Memory B cell (primary cell): Measurements from ENCODE around the gene LMBR1L.
"Not testable (repeated sequence)": the region's sequence is repeated elsewhere in the genome, so short reads cannot be mapped to it uniquely, and the experiment has no call there.

ENCODE experiments used
- ATAC-seq: fragments of 150-1000 bp; cut with Tn5 transposase; 2 replicates; pipeline ENCODE4 v1.10.0; 2021; ENCODE audit warnings: low read depth, mild to moderate bottlenecking, moderate library complexity
- DNase-seq, 2 donors: peaks; one replicate each; pipeline ENCODE4 v3.0.0; 2022; ENCODE audit warnings: low spot score in 2 of 2
- H3K27ac Mint-ChIP-seq: one replicate; pipeline ENCODE4 v1.8.0; 2022; ENCODE audit warnings: mild to moderate bottlenecking, moderate library complexity, mixed read lengths
- H3K27me3 Mint-ChIP-seq: one replicate; pipeline ENCODE4 v1.8.0; 2022; ENCODE audit warnings: mixed read lengths
- H3K36me3 Mint-ChIP-seq: one replicate; pipeline ENCODE4 v1.8.0; 2022; ENCODE audit warnings: mild to moderate bottlenecking, mixed read lengths
- H3K4me1 Mint-ChIP-seq: one replicate; pipeline ENCODE4 v1.8.0; 2022; ENCODE audit warnings: mixed read lengths
- H3K4me3 Mint-ChIP-seq: one replicate; pipeline ENCODE4 v1.8.0; 2022; ENCODE audit warnings: mild to moderate bottlenecking, moderate library complexity, mixed read lengths
- H3K9me3 Mint-ChIP-seq: one replicate; pipeline ENCODE4 v1.8.0; 2022; ENCODE audit warnings: mixed read lengths

The LMBR1L gene, protein sequence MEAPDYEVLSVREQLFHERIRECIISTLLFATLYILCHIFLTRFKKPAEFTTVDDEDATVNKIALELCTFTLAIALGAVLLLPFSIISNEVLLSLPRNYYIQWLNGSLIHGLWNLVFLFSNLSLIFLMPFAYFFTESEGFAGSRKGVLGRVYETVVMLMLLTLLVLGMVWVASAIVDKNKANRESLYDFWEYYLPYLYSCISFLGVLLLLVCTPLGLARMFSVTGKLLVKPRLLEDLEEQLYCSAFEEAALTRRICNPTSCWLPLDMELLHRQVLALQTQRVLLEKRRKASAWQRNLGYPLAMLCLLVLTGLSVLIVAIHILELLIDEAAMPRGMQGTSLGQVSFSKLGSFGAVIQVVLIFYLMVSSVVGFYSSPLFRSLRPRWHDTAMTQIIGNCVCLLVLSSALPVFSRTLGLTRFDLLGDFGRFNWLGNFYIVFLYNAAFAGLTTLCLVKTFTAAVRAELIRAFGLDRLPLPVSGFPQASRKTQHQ

DNA sequence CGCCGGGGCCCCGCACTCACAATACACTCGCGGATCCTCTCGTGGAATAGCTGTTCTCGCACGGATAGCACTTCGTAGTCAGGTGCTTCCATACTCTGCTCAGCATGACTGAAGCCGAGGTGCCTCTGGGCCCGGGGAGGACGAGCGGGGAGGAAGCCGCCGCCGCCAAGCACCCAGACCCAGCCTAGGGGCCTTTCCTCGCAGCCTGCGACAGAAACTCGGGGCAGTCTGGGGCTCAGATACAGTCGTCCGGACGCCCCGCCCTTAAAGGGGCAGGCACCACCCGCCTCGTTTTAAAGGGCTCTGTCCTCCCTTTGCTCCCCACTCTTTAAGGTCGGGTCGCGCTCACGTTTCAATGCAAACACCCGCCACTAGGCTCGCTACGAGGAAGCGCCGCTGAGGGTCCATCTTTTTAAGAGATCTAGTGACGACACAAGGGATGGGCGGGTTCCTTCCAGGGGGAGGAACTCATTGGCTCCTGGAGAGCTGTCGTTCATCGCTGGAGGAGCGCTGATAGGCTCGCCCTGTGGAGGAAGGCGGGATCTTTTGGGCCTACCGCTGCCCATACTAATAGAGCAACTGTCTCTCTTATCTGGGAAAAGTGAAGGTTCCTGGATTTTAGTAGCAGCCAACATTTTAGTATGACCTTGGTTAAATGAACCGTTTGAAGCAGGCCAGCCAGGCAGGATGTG, at the start of gene LMBR1L:
Gene LMBR1L (minus strand): TSS at position 384 of the 692 bp plus-strand sequence. CDS start 292 bp downstream, at position 92.
- peak; percentile 90 to 96 for DNase-seq
- Mint-ChIP-seq H3K4me3 (peak within 1 kb of the TSS; percentile 94), H3K27me3 (no peaks in the 10 kb centered on the region), H3K36me3 (no peaks in the 10 kb centered on the region), H3K4me1 (peaks cover 30% of the 10 kb centered on the region), H3K9me3 (no peaks in the 10 kb centered on the region), H3K27ac (peak within 1 kb of the TSS; percentile 93)
- ATAC-seq, result peak; percentile 90

DNA sequence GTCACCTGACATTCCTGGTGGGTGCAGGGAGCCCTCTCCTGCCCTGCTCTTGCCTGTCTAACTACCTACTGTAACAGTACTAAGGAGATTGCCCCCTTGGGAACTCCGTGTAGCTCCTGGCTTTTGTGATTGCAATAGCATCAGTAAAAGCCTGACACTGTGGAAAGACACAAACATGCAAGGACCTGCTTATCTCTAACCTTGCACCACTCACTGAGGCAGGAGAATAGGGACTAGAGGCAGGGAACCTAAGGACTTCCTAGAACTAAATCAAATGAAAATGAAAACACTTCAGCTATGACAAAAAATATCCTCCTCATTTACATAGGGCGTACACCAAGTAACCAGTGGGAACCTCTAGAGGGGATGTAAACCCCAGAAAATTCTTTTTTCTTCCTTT, 49.8 kb upstream of the LMBR1L start:
- Mint-ChIP-seq H3K27me3 (no peaks in the 10 kb centered on the region), H3K4me3 (peak overlapping the region; percentile 82), H3K36me3 (no peaks in the 10 kb centered on the region), H3K4me1 (peaks cover 22% of the 10 kb centered on the region), H3K9me3 (no peaks in the 10 kb centered on the region), H3K27ac (peak overlapping the region; percentile 28)
- DNase-seq (no peak), ATAC-seq (peak; percentile 62)

DNA sequence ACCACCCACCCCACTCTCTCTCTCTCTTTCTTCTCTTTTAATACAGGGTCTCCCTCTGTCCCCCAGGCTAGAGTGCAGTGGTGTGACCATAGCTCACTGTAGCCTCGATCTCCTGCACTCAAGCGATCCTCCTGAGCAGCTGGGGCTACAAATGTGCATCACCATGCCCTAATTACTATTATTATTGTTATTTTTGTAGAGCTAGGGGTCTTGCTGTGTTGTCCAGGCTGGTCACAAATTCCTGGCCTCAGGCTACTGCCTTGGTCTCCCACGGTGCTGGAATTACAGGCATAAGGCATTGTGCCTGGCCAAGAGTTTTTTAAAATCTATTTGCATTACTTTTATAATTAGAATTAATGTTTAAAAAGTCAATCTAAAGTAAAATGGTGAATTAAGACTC, 43.6 kb upstream of the LMBR1L start:
- Mint-ChIP-seq H3K9me3 (no peaks in the 10 kb centered on the region), H3K27ac (no peak overlapping the region), H3K27me3 (no peaks in the 10 kb centered on the region), H3K4me1 (peaks cover 6% of the 10 kb centered on the region), H3K36me3 (peaks cover 3% of the 10 kb centered on the region), H3K4me3 (no peak overlapping the region)
- no peak for ATAC-seq
- no peak for DNase-seq

DNA sequence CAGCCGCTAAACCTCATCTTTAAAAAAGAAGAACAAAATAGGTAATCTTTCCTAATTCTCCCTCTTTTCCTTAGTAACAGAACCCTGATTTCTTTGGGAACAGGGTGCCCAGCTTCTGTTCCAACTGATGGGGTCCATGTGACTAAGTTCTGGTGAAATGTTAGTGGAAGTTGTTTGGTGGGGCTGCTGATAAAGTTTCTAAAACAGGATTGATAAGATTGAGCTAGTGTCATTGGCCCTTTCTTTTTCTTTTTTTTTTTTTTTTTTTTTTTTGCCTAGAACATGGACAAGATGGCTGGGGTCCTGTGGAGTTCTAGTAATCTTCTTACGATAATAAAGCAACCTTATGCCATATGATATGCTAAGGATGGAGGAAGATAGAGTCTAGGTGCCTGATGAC, 36.7 kb upstream of the LMBR1L start:
- Mint-ChIP-seq H3K27me3 (no peaks in the 10 kb centered on the region), H3K4me1 (peaks cover 8% of the 10 kb centered on the region), H3K36me3 (peaks cover 8% of the 10 kb centered on the region), H3K4me3 (no peak overlapping the region), H3K9me3 (no peaks in the 10 kb centered on the region), H3K27ac (no peak overlapping the region)
- ATAC-seq (no peak), DNase-seq (no peak)

DNA sequence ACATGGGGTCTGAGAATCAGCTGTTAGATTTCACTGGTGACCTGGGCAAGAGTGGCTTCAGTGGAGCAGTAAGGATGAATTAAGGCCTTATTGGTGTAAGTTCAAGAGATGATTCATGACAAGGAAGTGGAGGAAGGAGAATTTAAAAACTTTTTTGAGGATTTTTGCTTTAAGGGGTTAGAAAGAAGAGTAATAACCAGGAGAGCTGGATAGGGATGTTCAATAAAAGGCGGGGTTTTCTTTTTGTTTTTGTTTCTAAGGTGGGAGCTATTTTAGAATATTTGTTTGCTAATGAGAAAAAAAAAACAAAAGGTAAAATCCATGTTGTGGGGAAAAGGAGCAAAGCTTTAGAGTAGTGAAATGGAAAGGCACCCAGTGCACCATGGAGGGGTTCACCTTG, 35.8 kb upstream of the LMBR1L start:
- Mint-ChIP-seq H3K4me1 (peaks cover 8% of the 10 kb centered on the region), H3K27ac (no peak overlapping the region), H3K36me3 (peaks cover 8% of the 10 kb centered on the region), H3K9me3 (no peaks in the 10 kb centered on the region), H3K4me3 (no peak overlapping the region), H3K27me3 (no peaks in the 10 kb centered on the region)
- no peak for ATAC-seq
- no peak for DNase-seq

DNA sequence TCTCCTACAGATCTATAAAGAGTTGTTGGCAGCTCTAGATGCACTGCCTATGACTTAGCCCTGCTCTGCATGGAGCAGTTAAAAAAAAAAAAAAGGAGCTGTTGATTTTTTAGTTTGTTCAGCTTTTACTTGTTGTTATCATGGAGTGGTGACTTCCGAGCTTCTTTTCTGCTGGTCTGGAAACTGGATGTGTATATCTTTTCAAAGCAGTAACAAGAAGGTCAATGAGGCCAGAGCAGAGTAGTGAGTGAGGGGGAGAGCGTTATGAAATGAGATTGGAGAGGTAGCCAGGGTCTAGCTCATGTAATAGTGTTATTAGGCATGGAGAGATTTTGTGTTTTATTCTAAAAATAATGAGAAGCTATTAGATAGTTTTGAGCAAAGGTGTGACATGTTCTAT, 33.7 kb upstream of the LMBR1L start:
- H3K4me3 Mint-ChIP-seq, result no peak overlapping the region
- H3K4me1 Mint-ChIP-seq, result peaks cover 4% of the 10 kb centered on the region
- H3K27me3 Mint-ChIP-seq, result no peaks in the 10 kb centered on the region

DNA sequence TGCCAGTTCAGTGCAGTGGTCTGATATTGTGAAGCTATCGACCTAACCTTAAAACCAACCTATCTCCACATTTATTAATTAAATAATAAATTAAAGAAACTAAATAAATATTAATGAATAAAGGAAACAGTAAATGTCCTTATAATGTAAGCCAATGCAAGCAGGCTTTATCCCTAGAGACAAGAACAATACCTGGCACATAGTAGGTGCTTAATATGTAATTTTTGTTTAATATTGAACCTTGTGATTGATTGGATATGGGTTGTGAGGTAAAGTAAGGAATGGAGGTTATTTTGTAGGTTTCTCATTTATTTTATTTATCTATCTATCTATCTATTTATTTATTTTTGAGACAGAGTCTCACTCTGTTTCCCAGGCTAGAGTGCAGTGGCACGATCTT, 28.4 kb upstream of the LMBR1L start:
- H3K27ac Mint-ChIP-seq, result no peak overlapping the region
- peaks cover 6% of the 10 kb centered on the region for H3K36me3 Mint-ChIP-seq
- no peaks in the 10 kb centered on the region for H3K27me3 Mint-ChIP-seq
- ATAC-seq, result no peak
- no peak overlapping the region for H3K4me3 Mint-ChIP-seq
- peaks cover 5% of the 10 kb centered on the region for H3K4me1 Mint-ChIP-seq
- no peak for DNase-seq
- H3K9me3 Mint-ChIP-seq, result no peaks in the 10 kb centered on the region

More for the DNA sequence above, 33.7 kb upstream of the LMBR1L start:
- peaks cover 8% of the 10 kb centered on the region for H3K36me3 Mint-ChIP-seq
- no peak overlapping the region for H3K27ac Mint-ChIP-seq
- DNase-seq (no peak), ATAC-seq (no peak)
- H3K9me3 Mint-ChIP-seq, result no peaks in the 10 kb centered on the region

DNA sequence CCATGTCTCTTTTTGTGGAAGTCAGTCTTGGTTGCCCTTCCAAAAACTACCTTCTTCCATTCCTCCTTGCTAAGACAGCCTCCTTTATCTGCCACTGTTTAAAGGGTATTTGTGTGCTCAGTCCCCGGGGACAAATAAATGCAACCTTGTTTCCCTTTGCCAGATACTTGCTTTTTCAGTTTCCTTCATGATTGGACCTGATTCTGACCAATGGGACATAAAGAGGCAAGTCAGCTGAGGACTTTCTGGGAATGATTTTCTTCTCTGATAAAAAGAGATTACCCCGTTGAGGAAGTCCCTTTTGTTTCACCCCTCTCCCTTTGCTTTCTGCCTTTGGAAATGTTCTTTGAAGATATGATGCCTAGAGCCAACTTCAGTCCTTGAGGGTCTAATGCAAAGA, 27.9 kb upstream of the LMBR1L start:
- no peaks in the 10 kb centered on the region for H3K9me3 Mint-ChIP-seq
- H3K27ac Mint-ChIP-seq, result no peak overlapping the region
- no peak overlapping the region for H3K4me3 Mint-ChIP-seq
- peaks cover 7% of the 10 kb centered on the region for H3K4me1 Mint-ChIP-seq
- DNase-seq (no peak), ATAC-seq (no peak)
- H3K36me3 Mint-ChIP-seq, result peaks cover 6% of the 10 kb centered on the region
- no peaks in the 10 kb centered on the region for H3K27me3 Mint-ChIP-seq

DNA sequence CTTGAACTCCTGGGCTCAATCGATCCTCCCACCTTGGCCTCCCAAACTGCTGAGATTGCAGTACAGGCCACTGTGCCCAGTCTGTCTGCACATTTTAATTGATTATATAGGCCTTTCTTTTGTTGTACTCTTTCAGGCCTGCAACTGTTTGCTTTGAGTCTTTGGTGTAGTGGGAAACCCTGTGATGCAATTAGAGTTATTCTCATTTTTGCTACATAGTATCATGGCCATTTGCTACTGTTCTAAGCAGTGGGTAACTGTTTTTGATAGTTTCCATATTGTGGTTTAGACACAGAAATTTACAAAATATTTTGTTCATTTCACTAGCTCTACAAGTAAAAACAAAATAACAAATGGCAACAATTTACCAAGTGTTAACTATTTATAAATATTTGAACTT, 26.8 kb upstream of the LMBR1L start:
- no peaks in the 10 kb centered on the region for H3K27me3 Mint-ChIP-seq

DNA sequence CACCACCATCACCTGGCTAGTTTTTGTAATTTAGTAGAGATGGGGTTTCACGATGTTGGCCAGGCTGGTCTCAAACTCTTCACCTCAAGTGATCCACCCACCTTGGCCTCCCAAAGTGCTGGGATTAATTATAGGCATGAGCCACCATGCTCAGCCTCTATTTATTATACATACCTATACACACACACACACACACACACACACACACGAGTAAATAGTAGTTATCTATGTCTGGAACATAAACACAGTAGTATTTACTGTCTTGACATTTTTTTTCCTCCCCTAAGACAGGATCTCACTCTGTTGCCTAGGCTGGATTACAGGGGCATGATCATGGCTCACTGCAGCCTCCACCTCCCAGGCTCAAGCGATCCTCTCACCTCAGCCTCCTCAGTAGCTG, 26.4 kb upstream of the LMBR1L start:
- H3K9me3 Mint-ChIP-seq, ATAC-seq, H3K27me3 Mint-ChIP-seq, DNase-seq, H3K27ac Mint-ChIP-seq, H3K4me3 Mint-ChIP-seq, H3K36me3 Mint-ChIP-seq: not testable (repeated sequence)
- H3K4me1 Mint-ChIP-seq, result peaks cover 10% of the 10 kb centered on the region

More for the DNA sequence above, 26.8 kb upstream of the LMBR1L start:
- DNase-seq (no peak), ATAC-seq (no peak)
- H3K27ac Mint-ChIP-seq, result no peak overlapping the region
- no peaks in the 10 kb centered on the region for H3K9me3 Mint-ChIP-seq
- no peak overlapping the region for H3K4me3 Mint-ChIP-seq
- H3K36me3 Mint-ChIP-seq, result peaks cover 6% of the 10 kb centered on the region
- H3K4me1 Mint-ChIP-seq, result peaks cover 7% of the 10 kb centered on the region

DNA sequence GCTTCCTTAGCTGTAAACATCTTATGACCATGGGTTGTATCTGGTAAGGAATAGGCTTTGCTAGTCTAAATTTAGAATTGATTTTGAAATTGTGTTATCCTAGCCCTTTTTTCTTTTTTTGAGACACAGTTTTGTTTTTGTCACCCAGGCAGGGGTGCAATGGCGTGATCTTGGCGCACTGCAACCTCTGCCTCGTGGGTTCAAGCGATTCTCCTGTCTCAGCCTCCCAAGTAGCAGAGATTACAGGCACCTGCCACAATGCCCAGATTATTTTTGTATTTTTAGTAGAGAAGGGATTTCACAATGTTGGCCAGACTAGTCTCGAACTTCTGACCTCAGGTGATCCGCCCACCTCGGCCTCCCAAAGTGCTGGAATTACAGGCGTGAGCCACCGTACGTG, 22.9 kb upstream of the LMBR1L start:
- H3K9me3 Mint-ChIP-seq, result no peaks in the 10 kb centered on the region
- H3K27ac Mint-ChIP-seq, result peak overlapping the region; percentile 28
- DNase-seq, result no peak
- H3K36me3 Mint-ChIP-seq, result peaks cover 5% of the 10 kb centered on the region
- H3K4me1 Mint-ChIP-seq, result peaks cover 28% of the 10 kb centered on the region
- H3K4me3 Mint-ChIP-seq, result no peak overlapping the region
- H3K27me3 Mint-ChIP-seq, result no peaks in the 10 kb centered on the region
- ATAC-seq, result no peak

DNA sequence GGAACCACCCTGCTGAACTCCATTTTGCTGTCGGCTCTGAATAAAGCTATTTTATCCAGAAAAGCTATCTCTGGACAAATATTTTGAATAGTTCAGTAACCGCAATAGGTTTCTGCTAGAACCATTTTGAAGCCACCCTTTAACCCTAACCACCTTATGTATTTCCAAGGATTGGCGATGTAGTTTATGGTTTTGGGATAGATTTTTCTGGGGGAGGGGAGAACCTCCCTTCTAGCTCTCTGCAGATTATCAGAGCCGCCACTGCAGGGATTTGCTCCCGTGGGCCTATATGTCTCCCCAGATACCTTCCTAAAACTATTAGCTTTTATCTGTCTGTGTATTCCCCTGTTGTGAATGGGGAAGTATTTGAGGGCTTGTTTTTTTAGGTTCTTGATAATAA, 22.4 kb upstream of the LMBR1L start:
- peak overlapping the region; percentile 32 for H3K4me3 Mint-ChIP-seq
- H3K36me3 Mint-ChIP-seq, result peaks cover 5% of the 10 kb centered on the region
- H3K27me3 Mint-ChIP-seq, result no peaks in the 10 kb centered on the region
- H3K27ac Mint-ChIP-seq, result no peak overlapping the region
- H3K4me1 Mint-ChIP-seq, result peaks cover 26% of the 10 kb centered on the region
- no peaks in the 10 kb centered on the region for H3K9me3 Mint-ChIP-seq
- DNase-seq (no peak), ATAC-seq (no peak)

DNA sequence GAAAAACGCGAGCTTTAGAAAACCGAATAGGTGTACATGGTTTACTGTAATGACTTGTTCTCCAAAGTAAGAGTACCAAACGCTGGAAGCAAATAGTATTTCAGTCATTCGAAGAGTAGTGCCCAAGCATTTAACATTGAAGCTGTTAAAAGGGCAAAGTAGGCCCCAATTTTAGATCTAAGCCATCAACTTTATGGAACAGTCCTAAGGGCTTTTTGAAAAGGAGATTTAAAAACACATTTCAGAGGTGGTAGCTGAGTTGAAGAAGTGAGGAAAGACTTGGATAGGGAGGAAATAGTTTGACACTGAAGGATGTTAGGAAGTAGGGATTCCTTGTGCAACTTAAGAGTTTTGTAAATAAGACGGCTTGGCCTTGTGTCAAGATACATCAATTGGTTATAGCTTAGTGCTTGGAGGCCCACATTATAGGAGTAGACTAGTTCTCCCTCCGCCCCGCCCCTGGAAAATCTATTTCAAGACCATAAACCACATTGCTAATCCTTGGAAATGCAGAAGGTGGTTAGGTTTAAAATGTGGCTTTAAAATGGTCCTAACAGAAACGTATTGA, 21.3 kb upstream of the LMBR1L start:
- Mint-ChIP-seq H3K9me3 (no peaks in the 10 kb centered on the region), H3K4me3 (peak overlapping the region; percentile 76), H3K4me1 (peaks cover 30% of the 10 kb centered on the region), H3K27ac (peak overlapping the region; percentile 98), H3K36me3 (peaks cover 10% of the 10 kb centered on the region), H3K27me3 (no peaks in the 10 kb centered on the region)
- ATAC-seq (no peak), DNase-seq (no peak)
